A549 (cell line): ENCODE data around the gene KHNYN.

Experiments used
- BHLHE40 ChIP-seq: IDR thresholded peaks from 2 replicates; pipeline ENCODE4 v1.6.1; 2012; ENCODE audit warnings: low read depth, low read length, inconsistent platforms
- CEBPB ChIP-seq, 2 experiments: fragments of >200 bp in 1 of 2; sonication (Bioruptor Twin) in 1 of 2; formaldehyde crosslinking in 1 of 2; IDR thresholded peaks; 2 replicates each; pipeline ENCODE4 v1.6.1; 2012 to 2016
- EP300 ChIP-seq, 2 experiments: fragments of >200 bp; sonication (Bioruptor Twin); formaldehyde crosslinking; IDR thresholded peaks; 2 replicates in 1 of 2; 3 replicates in 1 of 2; pipeline ENCODE4 v1.6.1; 2016 to 2017
- FOSL2 ChIP-seq, 2 experiments: fragments of 450-650 bp in 1 of 2; fragments of >200 bp in 1 of 2; sonication (Bioruptor Twin) in 1 of 2; formaldehyde crosslinking; IDR thresholded peaks; 2 replicates each; pipeline versions ENCODE4 v1.5.0 to v1.6.1; 2016 to 2020; ENCODE audit warnings: mild to moderate bottlenecking in 1 of 2, moderate library complexity in 1 of 2
- MYC ChIP-seq: IDR thresholded peaks from 2 replicates; pipeline ENCODE4 v1.6.1; 2012; ENCODE audit warnings: mild to moderate bottlenecking, inconsistent platforms, low read length, improper control_type of control experiment, borderline replicate concordance
- NR3C1 ChIP-seq: fragments of >200 bp; sonication (Bioruptor Twin); formaldehyde crosslinking; IDR thresholded peaks from 3 replicates; pipeline ENCODE4 v1.6.1; 2017
- PHF8 ChIP-seq: fragments of 200-600 bp; sonication (generic); IDR thresholded peaks from 2 replicates; pipeline ENCODE4 v1.6.1; 2016; ENCODE audit warnings: low read depth, mild to moderate bottlenecking, antibody characterized with exemption, moderate library complexity, borderline replicate concordance
- POLR2A ChIP-seq: IDR thresholded peaks from 2 replicates; pipeline ENCODE4 v1.6.1; 2012; ENCODE audit warnings: mild to moderate bottlenecking, low read length
- SMC3 ChIP-seq: fragments of >200 bp; sonication (Bioruptor Twin); formaldehyde crosslinking; IDR thresholded peaks from 3 replicates; pipeline ENCODE4 v1.6.1; 2018; ENCODE audit warnings: inconsistent platforms
- SREBF2 ChIP-seq: fragments of 450-650 bp; IDR thresholded peaks from 2 replicates; pipeline ENCODE4 v1.6.1; 2014; ENCODE audit warnings: mild to moderate bottlenecking, moderate library complexity
- TF ChIP-seq, protein P1 (sequence below): fragments of >200 bp; sonication (Bioruptor Twin); formaldehyde crosslinking; IDR thresholded peaks from 3 replicates; pipeline ENCODE4 v1.5.1; 2016
- TF ChIP-seq, protein P2 (sequence below): fragments of 200-600 bp; sonication (generic); IDR thresholded peaks from 2 replicates; pipeline ENCODE4 v1.6.1; 2016; ENCODE audit warnings: antibody characterized with exemption, mild to moderate bottlenecking, moderate library complexity
- TF ChIP-seq, protein P3 (sequence below): IDR thresholded peaks from 2 replicates; pipeline ENCODE4 v1.6.1; 2012
- TF ChIP-seq, protein P4 (sequence below): fragments of 450-650 bp; IDR thresholded peaks from 2 replicates; pipeline ENCODE4 v1.6.1; 2014; ENCODE audit warnings: antibody characterized with exemption

DNA sequence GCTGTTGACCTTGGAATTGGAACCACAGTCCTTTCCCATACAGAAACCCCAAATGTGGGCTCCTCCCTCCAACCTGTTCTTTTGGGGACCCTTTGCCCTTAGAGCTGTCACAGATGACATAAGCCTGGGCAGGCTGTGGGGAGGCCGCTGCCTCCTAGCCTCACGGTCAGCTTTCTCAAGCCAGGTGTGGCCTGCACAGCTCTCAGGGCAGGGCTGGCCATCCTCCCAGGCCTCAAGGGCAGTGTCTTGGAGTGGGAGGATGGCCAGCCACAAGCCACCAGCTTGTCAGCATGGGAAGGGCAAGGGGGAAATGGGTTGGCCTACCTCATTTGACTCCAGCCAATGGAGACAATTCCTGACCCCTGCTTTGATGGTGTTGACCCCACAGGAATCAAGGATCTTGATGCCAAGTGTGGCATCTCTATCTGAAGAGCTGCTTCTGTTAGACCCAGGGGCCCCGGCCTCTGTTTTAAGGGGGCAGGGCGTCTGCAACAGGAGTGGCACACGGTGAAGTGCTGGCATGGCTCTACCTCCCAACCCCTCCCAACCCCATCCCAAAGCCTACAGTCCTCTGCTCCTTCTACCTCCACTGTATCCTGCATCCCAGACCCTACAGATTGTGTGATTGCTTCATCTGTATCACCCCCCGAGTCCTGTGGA, 11.8 kb upstream of the KHNYN start:
- TF ChIP-seq PHF8: no peak
- TF ChIP-seq, protein P1, sequence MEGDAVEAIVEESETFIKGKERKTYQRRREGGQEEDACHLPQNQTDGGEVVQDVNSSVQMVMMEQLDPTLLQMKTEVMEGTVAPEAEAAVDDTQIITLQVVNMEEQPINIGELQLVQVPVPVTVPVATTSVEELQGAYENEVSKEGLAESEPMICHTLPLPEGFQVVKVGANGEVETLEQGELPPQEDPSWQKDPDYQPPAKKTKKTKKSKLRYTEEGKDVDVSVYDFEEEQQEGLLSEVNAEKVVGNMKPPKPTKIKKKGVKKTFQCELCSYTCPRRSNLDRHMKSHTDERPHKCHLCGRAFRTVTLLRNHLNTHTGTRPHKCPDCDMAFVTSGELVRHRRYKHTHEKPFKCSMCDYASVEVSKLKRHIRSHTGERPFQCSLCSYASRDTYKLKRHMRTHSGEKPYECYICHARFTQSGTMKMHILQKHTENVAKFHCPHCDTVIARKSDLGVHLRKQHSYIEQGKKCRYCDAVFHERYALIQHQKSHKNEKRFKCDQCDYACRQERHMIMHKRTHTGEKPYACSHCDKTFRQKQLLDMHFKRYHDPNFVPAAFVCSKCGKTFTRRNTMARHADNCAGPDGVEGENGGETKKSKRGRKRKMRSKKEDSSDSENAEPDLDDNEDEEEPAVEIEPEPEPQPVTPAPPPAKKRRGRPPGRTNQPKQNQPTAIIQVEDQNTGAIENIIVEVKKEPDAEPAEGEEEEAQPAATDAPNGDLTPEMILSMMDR: no peak
- TF ChIP-seq, protein P2, sequence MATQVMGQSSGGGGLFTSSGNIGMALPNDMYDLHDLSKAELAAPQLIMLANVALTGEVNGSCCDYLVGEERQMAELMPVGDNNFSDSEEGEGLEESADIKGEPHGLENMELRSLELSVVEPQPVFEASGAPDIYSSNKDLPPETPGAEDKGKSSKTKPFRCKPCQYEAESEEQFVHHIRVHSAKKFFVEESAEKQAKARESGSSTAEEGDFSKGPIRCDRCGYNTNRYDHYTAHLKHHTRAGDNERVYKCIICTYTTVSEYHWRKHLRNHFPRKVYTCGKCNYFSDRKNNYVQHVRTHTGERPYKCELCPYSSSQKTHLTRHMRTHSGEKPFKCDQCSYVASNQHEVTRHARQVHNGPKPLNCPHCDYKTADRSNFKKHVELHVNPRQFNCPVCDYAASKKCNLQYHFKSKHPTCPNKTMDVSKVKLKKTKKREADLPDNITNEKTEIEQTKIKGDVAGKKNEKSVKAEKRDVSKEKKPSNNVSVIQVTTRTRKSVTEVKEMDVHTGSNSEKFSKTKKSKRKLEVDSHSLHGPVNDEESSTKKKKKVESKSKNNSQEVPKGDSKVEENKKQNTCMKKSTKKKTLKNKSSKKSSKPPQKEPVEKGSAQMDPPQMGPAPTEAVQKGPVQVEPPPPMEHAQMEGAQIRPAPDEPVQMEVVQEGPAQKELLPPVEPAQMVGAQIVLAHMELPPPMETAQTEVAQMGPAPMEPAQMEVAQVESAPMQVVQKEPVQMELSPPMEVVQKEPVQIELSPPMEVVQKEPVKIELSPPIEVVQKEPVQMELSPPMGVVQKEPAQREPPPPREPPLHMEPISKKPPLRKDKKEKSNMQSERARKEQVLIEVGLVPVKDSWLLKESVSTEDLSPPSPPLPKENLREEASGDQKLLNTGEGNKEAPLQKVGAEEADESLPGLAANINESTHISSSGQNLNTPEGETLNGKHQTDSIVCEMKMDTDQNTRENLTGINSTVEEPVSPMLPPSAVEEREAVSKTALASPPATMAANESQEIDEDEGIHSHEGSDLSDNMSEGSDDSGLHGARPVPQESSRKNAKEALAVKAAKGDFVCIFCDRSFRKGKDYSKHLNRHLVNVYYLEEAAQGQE: no peak
- TF ChIP-seq, protein P3, sequence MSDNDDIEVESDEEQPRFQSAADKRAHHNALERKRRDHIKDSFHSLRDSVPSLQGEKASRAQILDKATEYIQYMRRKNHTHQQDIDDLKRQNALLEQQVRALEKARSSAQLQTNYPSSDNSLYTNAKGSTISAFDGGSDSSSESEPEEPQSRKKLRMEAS: no peak
- TF ChIP-seq SMC3: no peak
- TF ChIP-seq BHLHE40: no peak
- no peak for TF ChIP-seq POLR2A
- TF ChIP-seq MYC: no peak
- TF ChIP-seq CEBPB (IDR thresholded peaks at IDR 0.05): no peak
- no peak for TF ChIP-seq EP300 (IDR thresholded peaks at IDR 0.05)
- no peak for TF ChIP-seq SREBF2
- TF ChIP-seq, protein P4, sequence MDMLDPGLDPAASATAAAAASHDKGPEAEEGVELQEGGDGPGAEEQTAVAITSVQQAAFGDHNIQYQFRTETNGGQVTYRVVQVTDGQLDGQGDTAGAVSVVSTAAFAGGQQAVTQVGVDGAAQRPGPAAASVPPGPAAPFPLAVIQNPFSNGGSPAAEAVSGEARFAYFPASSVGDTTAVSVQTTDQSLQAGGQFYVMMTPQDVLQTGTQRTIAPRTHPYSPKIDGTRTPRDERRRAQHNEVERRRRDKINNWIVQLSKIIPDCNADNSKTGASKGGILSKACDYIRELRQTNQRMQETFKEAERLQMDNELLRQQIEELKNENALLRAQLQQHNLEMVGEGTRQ: no peak
- no peak for TF ChIP-seq NR3C1
- TF ChIP-seq FOSL2 (IDR thresholded peaks at IDR 0.05): no peak
- no peak for TF ChIP-seq FOSL2 (CRISPR knock-in tag; IDR thresholded peaks at IDR 0.05)
